Islet of Langerhans (tissue), 1 donor: ENCODE measurements around the gene NOP10.
"Not testable (repeated sequence)": the region's sequence is repeated elsewhere in the genome, so short reads cannot be mapped to it uniquely, and the experiment has no call there.

ENCODE experiments used
- FAIRE-seq: peaks from one replicate; lab custom pipeline; 2011; peaks lifted over from hg19 to GRCh38; lab: Jason Lieb, UNC

The NOP10 gene

DNA sequence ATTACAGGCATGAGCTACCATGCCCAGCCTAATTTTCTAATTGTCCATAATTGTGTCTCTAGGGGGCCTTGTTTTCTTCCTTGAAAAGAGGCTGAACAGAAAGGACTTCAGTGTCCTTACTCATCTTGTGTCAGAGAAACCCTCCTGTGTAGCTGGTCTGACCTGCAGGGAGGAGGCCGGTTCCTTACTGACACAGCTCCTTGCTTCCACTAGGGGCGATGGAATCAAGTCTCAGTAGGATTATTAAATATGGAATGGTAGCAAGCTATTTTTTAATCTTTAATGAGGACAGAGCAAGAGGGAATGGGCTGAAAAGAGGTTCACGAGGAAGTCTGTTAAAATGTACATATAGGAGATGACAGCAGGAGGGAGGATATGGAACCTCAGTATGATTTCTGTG lies 15.4 kb upstream of the NOP10 start:
- FAIRE-seq = no peak

DNA sequence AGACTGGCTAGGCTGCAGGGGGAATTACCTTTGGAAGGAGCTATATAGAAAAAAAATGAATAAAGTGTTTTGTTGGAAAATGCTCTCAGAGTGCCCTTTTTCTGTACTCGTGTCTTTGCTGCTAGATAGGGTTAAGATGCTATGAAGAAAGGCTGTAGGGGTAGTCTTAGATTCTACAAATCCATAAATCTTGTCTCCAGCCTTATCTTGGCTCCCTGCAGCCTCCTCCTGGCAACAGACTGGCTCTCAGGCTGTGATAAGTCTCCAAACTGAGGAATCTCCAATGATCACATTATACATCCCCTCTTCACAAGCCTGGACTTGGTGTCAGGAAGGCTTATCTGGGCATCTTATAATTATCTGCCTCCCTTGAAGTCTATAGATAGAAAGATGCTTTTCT lies 14.7 kb upstream of the NOP10 start:
- no peak for FAIRE-seq

DNA sequence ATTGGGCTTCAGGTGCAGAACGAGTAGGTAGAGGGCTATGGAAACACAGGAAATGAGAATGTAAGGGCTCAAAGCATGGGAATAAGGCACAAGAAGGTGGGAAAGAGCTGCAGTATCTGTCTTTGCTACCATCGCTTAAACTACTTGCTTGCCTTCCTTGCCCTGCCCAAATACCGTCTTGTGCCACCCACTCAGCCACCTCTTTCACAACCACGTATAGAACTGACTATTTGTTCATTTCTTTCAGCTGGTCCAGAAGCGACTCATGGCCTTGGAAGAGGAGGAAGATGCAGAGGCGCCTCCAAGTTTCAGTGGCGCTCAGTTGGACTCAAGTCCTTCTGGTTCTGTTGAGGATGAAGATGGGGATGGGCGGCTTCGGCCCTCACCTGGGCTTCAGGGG lies 12.3 kb upstream of the NOP10 start:
- FAIRE-seq = no peak

DNA sequence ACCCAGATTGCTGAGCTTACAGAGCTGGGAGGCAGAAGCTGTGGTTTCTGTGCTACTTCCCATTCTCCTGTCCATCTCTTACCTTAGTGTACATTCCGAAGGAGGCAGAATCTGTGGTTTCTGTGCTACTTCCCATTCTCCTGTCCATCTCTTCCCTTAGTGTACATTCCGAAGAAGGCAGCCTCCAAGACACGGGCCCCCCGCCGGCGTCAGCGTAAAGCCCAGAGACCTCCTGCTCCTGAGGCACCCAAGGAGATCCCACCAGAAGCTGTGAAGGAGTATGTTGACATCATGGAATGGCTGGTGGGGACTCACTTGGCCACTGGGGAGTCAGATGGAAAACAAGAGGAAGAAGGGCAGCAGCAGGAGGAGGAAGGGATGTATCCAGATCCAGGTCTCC lies 11.3 kb upstream of the NOP10 start:
- FAIRE-seq = no peak

DNA sequence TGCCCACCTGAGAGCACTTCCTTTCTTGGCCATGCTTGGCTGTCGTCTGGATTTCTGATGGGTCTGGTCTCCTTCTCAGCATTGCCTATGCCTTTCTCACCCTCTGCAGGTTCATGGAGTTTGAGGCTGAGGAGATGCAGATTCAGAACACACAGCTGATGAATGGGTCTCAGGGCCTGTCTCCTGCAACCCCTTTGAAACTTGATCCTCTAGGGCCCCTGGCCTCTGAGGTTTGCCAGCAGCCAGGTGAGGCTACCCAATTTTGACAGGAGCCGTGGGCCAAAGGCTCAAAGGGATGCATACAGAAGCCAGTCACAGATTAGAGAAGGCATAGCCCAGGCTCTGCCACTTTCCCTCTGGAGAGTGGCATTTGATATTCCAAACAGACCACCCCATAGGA lies 10.7 kb upstream of the NOP10 start:
- no peak for FAIRE-seq

DNA sequence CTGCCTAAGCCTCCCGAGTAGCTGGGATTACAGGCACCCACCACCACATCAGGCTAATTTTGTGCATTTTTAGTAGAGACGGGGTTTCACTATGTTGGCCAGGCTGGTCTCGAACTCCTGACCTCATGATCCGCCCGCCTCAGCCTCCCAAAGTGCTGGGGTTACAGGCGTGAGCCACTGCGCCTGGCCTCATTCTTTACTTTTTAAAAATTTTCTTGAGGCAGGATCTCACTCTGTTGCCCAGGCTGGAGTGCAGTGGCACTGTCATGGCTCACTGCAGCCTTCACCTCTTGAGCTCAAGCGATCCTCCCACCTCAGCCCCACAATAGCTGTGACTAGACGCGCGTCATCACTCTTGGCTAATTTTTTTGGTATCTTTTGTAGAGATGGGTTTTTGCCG lies 10.1 kb upstream of the NOP10 start:
- FAIRE-seq = not testable (repeated sequence)

DNA sequence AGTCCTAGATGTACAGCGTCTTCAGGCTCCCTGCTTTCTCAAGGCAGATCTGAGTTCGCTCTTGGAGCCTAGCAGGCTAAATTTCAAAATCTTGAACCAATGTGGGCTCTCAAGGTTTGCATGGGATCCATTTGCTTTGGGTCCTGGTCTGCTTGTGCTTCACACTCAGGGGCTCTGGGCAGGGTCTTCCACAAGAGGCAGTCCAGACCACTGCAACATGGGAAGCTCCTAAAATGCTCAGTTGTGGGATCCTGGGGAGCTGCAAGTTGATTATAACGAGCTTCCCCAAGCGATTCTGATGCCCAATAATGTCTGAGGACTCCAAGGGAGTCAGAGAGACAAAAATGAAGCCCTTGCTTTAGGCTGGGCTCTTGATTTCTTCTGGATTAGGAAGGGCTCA lies 6.8 kb upstream of the NOP10 start:
- FAIRE-seq = no peak

DNA sequence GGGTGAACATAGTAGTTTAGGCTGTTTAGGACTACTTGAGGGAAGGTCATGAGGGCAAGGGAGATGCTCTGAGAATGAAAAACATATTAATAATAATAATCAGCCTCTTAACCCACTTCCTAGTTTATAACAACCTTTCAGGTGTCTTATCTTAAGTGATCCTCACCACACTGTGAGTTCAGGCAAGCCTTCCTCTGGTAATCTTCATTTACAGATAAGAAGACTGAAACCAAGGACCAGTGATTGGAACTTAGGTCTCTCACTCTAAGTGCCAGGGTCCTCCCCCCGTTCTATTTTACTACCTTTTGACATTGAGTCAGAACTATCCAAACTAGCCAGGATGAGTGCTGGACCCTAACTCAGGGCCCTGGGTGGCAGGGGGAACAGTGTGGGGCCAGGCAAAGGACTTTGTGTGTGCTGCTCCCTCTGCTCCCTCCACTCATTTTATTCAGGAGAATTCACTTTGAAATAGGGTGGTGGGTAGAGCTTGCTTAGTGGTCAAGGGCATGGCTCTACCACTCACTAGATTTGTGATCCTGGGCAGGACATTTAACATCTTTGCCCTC lies 5.9 kb upstream of the NOP10 start:
- no peak for FAIRE-seq

DNA sequence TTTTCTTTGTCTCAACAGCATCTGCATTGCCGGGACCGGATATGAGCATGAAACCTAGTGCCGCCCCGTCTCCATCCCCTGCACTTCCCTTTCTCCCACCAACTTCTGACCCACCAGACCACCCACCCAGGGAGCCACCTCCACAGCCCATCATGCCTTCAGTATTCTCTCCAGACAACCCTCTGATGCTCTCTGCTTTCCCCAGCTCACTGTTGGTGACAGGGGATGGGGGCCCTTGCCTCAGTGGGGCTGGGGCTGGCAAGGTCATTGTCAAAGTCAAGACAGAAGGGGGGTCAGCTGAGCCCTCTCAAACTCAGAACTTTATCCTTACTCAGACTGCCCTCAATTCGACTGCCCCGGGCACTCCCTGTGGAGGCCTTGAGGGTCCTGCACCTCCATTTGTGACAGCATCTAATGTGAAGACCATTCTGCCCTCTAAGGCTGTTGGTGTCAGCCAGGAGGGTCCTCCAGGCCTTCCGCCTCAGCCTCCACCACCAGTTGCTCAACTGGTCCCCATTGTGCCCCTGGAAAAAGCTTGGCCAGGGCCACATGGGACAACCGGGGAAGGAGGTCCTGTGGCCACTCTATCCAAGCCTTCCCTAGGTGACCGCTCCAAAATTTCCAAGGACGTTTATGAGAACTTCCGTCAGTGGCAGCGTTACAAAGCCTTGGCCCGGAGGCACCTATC lies 5.2 kb upstream of the NOP10 start:
- no peak for FAIRE-seq

DNA sequence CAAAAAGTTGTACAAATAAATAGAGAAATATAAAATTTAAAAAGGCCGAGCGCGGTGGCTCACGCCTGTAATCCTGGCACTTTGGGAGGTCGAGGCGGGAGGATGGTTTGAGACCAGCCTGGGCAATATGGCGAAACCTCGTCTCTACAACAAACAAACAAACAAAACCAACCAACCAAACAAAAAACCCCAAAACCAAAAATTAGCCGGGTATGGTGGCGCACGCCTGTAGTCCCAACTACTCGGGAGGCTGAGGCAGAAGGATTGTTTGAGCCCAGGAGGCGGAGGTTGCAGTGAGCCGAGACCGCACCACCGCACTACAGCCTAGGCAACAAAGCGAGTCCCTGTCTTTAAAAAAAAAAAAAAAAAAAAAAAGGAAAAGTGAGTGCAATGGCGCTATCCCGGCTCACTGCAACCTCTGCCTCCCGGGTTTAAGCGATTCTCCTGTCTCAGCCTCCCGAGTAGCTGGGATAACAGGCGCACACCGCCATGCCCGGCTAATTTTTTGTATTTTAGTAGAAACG lies 661 bp downstream of the NOP10 start:
- FAIRE-seq = not testable (repeated sequence)

DNA sequence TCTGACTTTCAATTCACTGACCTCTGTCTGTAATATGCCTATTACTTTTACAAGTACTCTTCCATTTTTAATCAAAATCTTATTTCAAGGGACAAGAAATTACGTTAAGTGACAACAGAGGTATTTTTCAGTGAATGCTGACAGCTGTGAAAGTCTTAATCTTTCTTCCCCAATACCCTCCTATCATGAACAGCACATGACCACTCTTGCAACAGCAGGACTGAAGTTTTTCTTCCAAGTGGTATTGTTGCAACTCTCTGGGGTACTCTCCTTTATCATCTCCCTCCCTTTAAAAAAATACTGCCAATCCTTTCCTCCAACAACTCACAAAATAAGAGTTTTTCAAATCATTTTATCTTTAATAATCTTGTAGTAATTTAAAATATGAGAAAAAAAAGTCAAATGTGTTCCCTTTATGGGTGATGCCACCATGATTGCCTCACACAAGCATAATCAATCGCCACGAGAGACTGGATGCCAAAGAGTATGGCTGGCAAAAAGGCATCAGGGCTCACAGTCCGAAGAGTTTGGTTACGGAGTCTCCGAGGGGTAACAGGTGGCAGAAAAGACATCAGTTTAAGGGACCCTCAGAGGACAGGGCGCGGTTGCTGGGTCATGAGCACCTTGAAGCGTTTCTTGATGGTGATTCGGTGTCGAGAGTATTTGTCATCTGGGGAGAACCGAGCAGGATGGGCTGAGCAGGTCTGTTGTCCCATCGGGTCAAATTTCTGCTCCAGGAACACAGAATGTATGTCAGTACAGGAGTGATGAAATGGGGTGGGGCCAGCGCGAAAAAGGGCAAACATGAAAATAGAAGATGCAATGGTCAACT lies 1.3 kb downstream of the NOP10 start:
- no peak for FAIRE-seq

DNA sequence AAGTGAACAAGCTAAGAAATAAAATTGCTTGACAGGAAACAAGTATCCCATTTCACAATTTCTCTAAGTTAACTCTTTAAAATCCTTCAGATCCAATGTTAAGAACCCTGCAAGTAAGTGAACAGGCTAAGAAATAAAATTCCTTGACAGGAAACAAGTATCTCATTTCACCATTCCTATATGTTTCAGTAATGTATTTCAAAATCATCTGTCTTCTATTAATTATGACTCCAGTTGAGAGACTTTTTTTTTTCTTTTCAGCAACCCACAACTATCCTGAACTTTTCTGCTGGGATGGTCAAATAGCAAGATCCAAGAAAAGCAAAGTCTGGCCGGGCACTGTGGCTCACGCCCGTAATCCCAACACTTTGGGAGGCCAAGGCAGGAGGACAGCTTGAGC lies 3.0 kb downstream of the NOP10 start:
- no peak for FAIRE-seq

DNA sequence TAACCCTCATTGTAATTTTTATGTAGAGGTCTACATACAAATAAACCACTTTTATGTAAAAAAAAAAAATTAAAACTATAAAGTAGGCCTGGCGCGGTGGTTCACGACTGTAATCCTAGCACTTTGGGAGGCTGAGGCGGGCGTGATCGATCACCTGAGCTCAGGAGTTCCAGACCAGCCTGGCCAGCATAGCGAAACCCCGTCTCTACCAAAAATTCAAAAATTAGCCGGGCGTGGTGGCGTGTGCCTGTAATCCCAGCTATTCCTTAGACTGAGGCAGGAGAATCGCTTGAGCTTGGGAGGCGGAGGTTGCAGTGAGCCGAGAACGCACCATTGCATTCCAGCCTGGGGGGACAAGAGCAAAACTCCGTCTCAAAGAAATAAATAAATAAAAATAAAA lies 4.6 kb downstream of the NOP10 start:
- no peak for FAIRE-seq

DNA sequence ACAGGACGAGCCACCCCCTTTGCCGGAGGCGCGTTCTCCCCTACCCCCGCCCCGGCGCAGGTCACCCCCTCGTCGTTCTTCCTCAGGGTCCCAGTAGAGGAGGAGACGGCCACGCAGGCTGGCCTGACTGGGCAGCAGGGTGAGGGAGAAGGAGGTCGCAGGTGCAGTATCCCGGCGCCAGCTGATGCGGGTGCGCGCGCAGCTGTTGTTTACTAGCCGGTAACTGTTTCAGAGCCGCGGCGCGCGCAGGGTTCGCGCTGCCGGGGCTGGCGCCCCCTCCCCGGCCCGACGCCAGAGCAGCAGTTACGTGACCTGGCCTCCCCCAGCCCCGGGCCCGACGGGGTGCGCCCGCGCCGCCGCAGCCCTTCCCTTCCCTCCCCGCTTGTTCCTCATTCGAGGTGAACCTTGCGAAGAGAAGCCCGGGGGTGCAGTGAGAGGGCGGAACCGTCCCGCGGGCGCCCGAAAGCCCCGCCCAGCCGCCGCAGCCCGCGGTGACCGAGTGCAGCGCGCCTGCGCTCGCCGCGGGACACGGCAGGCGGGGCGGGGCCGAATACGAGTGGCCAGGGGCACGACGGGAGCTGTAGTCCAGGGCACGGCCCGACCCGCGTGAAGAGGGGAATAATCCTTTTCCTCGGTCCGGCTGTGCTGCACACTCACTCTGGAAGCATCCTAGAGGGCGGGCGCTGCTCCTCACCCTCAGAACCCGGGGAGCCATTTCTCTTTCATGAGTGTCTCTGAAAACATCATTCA lies 5.2 kb downstream of the NOP10 start, which contains the start of gene SLC12A6:
SLC12A6 (minus strand) TSS at position 225 of the 750 bp plus-strand sequence. CDS start 1,101 bp downstream, outside the sequence.
- FAIRE-seq = no peak

DNA sequence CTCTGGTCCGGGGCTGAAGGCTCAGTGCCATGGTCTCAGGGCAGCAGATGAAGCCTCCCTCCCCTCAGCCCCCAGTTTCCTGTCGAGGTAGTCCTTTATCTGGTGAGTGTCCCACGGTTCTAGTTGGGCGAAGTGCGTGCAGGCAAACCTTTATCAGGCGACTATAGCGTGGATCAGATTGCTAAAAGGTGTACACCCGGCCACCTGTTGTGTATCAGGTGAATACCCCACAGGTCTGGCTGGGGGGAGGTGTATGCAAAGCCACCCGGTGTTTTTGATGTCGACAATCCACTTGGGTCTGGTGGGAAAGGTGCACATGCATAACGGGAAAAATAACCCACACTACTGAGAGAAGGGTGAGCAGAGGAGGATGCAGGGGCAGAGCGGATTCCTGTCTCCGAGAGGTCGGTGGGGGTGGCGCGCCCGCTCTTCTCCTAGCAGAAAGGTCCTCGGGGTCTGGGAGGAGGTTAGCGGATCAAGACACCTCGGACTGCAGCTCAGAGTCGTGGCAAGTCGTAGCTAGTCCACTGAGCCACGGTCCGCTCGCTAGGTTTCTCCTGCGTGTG lies 5.9 kb downstream of the NOP10 start:
- FAIRE-seq = no peak

DNA sequence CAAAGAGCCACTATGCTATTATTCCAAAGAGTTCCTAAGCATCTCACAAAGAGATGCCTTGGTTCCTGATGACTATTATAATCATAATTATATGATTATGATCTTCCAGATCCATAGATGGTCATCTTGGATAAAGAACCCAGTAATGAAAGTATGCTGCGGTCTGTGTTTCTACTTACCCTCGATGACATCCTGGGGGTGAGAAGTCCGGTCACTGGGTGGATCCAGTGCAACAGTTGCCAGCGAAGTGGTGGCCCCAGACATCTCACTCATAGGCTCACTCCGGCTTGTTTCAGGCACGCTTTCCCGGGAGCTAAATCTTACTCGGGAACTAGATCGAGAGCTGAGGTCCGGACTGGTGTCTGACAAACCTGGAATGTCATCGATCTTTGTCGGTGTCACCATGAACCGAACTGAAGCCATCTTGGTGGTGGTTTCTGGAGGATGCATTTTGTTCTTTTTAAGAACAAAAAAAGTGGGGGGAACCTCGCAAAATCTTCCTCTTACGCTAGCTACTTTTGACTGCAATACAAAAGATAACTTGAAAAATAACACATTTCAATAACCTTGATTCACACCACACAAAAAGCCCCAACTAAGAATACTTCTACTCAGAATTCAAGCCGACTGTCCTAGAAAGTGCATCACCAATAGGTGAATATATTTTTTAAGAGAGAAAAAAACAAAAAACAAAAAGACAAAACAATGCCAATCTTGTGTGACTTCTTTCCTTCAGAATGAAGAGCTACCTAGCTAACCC lies 6.5 kb downstream of the NOP10 start:
- FAIRE-seq = no peak

DNA sequence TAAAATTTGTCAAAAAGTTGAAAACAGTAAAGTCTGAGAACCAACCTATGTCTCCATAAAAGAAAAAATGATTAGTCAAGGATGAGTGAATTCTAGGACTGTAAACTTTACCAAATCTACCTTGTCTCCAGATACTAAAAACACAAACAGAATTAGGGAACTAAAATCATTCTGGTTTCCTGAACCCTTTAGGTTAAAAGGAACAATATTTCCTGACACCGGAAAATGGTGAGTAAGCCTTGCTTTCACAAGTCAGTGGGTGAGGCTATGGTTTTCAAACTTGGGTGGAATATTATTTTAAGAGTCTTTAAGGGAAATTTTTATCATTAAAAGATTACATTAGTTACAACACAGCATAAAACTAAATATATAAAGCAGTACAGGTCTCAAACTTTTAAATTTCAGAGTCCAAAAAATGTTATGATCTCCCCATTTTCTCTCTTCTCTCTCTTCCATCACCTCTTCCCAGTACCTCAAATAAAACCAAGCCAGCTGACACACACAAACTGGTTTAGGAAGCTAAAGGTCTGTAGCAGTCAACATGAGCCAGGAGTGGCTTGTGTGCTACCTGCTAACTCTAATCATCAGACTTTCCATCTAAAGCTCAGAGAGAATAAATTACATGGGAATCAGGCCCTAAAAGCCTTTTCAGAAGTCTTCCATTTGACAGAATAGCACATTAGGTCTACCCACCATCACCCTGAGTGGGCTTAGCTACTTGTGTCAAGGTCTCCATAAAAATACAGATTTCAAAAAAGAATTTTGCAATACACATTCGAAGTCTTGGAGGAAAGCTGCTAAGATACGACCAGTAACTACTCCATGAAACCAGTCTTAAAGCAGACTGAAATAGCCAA lies 7.5 kb downstream of the NOP10 start:
- FAIRE-seq = no peak

DNA sequence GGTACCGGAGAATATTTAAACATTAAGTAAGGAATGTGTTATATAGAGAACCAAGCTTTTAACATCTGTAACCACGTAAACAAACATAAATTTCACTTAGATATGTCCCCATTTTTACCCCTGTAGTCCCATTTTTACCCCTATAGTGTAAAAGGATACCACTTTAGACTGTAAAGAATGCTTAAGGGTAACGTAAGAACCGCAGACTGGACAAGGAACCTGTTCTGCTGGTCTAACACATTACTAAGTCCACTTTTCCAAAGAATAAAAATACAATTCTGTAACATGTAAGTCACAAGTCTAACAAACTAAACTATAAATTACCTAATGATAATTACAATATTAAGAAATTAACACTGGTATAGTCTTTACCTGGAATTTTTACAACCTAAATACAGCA lies 8.3 kb downstream of the NOP10 start:
- no peak for FAIRE-seq

DNA sequence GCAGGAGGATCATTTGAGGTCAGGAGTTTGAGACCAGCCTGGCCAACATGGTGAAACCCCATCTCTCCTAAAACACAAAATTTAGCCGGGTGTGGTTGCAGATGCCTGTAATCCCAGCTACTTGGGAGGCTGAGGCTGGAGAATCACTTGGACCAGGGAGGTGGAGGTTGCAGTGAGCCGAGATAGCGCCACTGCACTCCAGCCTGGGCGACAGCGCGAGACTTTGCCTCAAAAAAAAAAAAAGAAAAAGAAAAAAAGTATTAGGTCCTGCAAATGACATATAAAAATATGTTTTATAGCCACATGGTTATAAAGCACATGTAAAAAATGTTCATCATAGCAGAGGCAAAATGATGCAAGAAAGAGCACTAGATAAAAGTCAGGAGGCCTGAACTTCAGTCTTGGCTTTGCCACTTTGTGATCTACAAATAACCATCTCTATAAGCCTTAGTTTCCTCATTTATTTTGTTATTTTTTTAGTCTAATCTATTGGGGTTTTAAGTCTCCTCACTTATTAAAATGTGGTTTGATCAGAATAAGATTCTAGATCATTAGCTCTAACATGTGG lies 10.3 kb downstream of the NOP10 start:
- FAIRE-seq = no peak

DNA sequence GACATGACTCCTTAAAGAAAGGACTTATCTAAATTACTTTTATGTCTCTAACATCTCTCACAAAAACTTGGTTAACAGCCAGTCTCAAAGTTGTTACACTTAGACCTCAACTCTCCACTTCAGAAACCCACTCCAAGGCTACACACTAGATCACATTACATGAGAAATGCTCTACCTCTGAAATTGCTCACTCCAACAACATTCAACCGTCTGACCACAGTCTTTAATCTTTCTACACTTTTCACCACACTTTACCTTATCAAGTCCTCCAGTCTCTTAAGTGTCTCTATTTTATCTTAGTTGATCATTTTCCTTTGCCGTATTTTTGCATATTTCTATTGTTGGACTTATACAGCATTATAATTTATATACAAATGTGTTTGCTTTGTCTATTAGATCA lies 11.1 kb downstream of the NOP10 start:
- FAIRE-seq = no peak
